Stromal cell of bone marrow (primary cell): ENCODE measurements around the gene PLEKHG4B.
"Not testable (repeated sequence)": the region's sequence is repeated elsewhere in the genome, so short reads cannot be mapped to it uniquely, and the experiment has no call there.

Experiments
- DNase-seq: peaks from one replicate; pipeline ENCODE4 v3.0.0-alpha.2; 2012; ENCODE audit warnings: low read depth

Gene PLEKHG4B

GRCh38 chr5:223791-224190, 131.8 kb downstream of the PLEKHG4B start:
- DNase-seq = no peak

GRCh38 chr5:225334-225733, 133.4 kb downstream of the PLEKHG4B start:
- no peak for DNase-seq

GRCh38 chr5:227375-227774, 135.4 kb downstream of the PLEKHG4B start:
- not testable (repeated sequence) for DNase-seq

- DNase-seq = no peak
Observed at GRCh38 chr5:228886-229285, 136.9 kb downstream of the PLEKHG4B start.

GRCh38 chr5:230711-231110, 138.7 kb downstream of the PLEKHG4B start:
- DNase-seq = no peak

- DNase-seq = no peak
Observed at GRCh38 chr5:231661-232060, 139.7 kb downstream of the PLEKHG4B start.

GRCh38 chr5:233426-233825, 141.5 kb downstream of the PLEKHG4B start:
- not testable (repeated sequence) for DNase-seq

- no peak for DNase-seq
Observed at GRCh38 chr5:234450-234849, 142.5 kb downstream of the PLEKHG4B start.

- not testable (repeated sequence) for DNase-seq
Observed at GRCh38 chr5:235527-235926, 143.6 kb downstream of the PLEKHG4B start.

GRCh38 chr5:237931-238330, 146.0 kb downstream of the PLEKHG4B start:
- not testable (repeated sequence) for DNase-seq
